KMS-11 (cell line): Measurements from ENCODE around the gene EBNA1BP2.

ENCODE experiments used
- H2AFZ ChIP-seq: fragments of 200-600 bp; sonication (generic); 2 replicates; pipeline ENCODE4 v1.6.1; 2016; ENCODE audit warnings: antibody characterized with exemption, mixed run types, low read depth
- H3K27ac ChIP-seq: fragments of 200-600 bp; sonication (generic); 2 replicates; pipeline ENCODE4 v1.6.1; 2016; ENCODE audit warnings: mild to moderate bottlenecking, mixed run types
- H3K27me3 ChIP-seq: fragments of 200-600 bp; sonication (generic); 2 replicates; pipeline ENCODE4 v1.6.1; 2017; ENCODE audit warnings: mild to moderate bottlenecking, low read depth, mixed run types, moderate library complexity; ENCODE audit not compliant: insufficient read depth
- H3K36me3 ChIP-seq: fragments of 200-600 bp; sonication (generic); 2 replicates; pipeline ENCODE4 v1.6.1; 2017; ENCODE audit warnings: mild to moderate bottlenecking, mixed run types; ENCODE audit not compliant: insufficient read depth
- H3K4me1 ChIP-seq: fragments of 200-600 bp; sonication (generic); 2 replicates; pipeline ENCODE4 v1.6.1; 2016; ENCODE audit warnings: mild to moderate bottlenecking, low read depth, mixed run types; ENCODE audit not compliant: poor library complexity, severe bottlenecking
- H3K4me2 ChIP-seq: fragments of 200-600 bp; sonication (generic); 2 replicates; pipeline ENCODE4 v1.7.0; 2016; ENCODE audit warnings: mild to moderate bottlenecking, mixed run types
- H3K4me3 ChIP-seq: fragments of 200-600 bp; sonication (generic); IDR thresholded peaks from 2 replicates; pipeline ENCODE4 v1.6.1; 2017; ENCODE audit warnings: low read depth, low read length, mixed read lengths; ENCODE audit not compliant: insufficient read depth
- H3K79me2 ChIP-seq: fragments of 200-600 bp; sonication (generic); 2 replicates; pipeline ENCODE4 v1.6.1; 2016; ENCODE audit warnings: low read depth, mixed run types; ENCODE audit not compliant: insufficient read depth
- H3K9ac ChIP-seq: fragments of 200-600 bp; sonication (generic); 2 replicates; pipeline ENCODE4 v1.6.1; 2016; ENCODE audit warnings: mild to moderate bottlenecking, mixed run types
- H4K20me1 ChIP-seq: fragments of 200-600 bp; sonication (generic); 2 replicates; pipeline ENCODE4 v1.6.1; 2016; ENCODE audit warnings: mild to moderate bottlenecking, mixed run types; ENCODE audit not compliant: insufficient read depth
- CTCF ChIP-seq: fragments of 200-600 bp; sonication (generic); conservative IDR thresholded peaks from 2 replicates; pipeline ENCODE4 v1.6.1; 2017; ENCODE audit warnings: low read depth, mild to moderate bottlenecking, antibody characterized with exemption, low read length, moderate library complexity, mixed read lengths

EBNA1BP2 gene

GRCh38 chr1:43171312-43171875 is 696 bp downstream of the EBNA1BP2 start:
- H3K9ac ChIP-seq, result peak overlapping the region; percentile 79

GRCh38 chr1:43165765-43166164 is 6.3 kb downstream of the EBNA1BP2 start:
- Histone ChIP-seq H2AFZ (no peak overlapping the region), H3K27ac (no peak overlapping the region), H4K20me1 (no peaks in the 10 kb centered on the region), H3K27me3 (no peaks in the 10 kb centered on the region), H3K9ac (no peak overlapping the region), H3K79me2 (peaks cover 4% of the 10 kb centered on the region; the same call in 1 of the 2 replicates), H3K4me3 (no peak overlapping the region), H3K4me1 (peaks cover 5% of the 10 kb centered on the region), H3K36me3 (peaks cover 10% of the 10 kb centered on the region; the same call in 1 of the 2 replicates), H3K4me2 (no peak overlapping the region)
- TF ChIP-seq CTCF, result no peak

More at GRCh38 chr1:43171312-43171875, 696 bp downstream of the EBNA1BP2 start:
- Histone ChIP-seq H3K27ac (peak overlapping the region; percentile 32; the same call in 1 of the 2 replicates), H3K36me3 (peaks cover 10% of the 10 kb centered on the region; the same call in 1 of the 2 replicates), H2AFZ (peak overlapping the region; percentile 89; the same call in 1 of the 2 replicates), H3K4me2 (peak overlapping the region; percentile 88), H3K4me1 (peaks cover 16% of the 10 kb centered on the region), H3K27me3 (no peaks in the 10 kb centered on the region), H3K79me2 (peaks cover 17% of the 10 kb centered on the region), H4K20me1 (no peaks in the 10 kb centered on the region), H3K4me3 (no peak overlapping the region)
- no peak for TF ChIP-seq CTCF

GRCh38 chr1:43165162-43165561 is 6.9 kb downstream of the EBNA1BP2 start:
- H2AFZ ChIP-seq, result no peak overlapping the region
- no peaks in the 10 kb centered on the region for H3K27me3 ChIP-seq
- H3K27ac ChIP-seq, result no peak overlapping the region
- peaks cover 10% of the 10 kb centered on the region; the same call in 1 of the 2 replicates for H3K36me3 ChIP-seq
- no peak overlapping the region for H3K4me2 ChIP-seq
- no peaks in the 10 kb centered on the region for H4K20me1 ChIP-seq
- no peaks in the 10 kb centered on the region for H3K4me1 ChIP-seq
- H3K9ac ChIP-seq, result no peak overlapping the region
- no peaks in the 10 kb centered on the region for H3K79me2 ChIP-seq
- TF ChIP-seq CTCF, result no peak
- H3K4me3 ChIP-seq, result no peak overlapping the region

- Histone ChIP-seq H3K27me3 (no peaks in the 10 kb centered on the region), H3K79me2 (no peaks in the 10 kb centered on the region), H4K20me1 (no peaks in the 10 kb centered on the region), H3K4me1 (no peaks in the 10 kb centered on the region), H3K36me3 (no peaks in the 10 kb centered on the region), H3K9ac (no peak overlapping the region), H3K4me3 (no peak overlapping the region), H3K4me2 (no peak overlapping the region), H2AFZ (no peak overlapping the region), H3K27ac (no peak overlapping the region)
- no peak for TF ChIP-seq CTCF
Measured at GRCh38 chr1:43156026-43156425, 16.1 kb downstream of the EBNA1BP2 start.
